K562 (cell line): ENCODE results near the gene ABT1. TPM values are rescaled to one million over a fixed set of nuclear protein-coding genes. Genes with fewer than 3 reads are reported as not detected.

Source experiments
- ARNT ChIP-seq, 2 experiments: fragments of 450-650 bp; IDR thresholded peaks; 2 replicates each; pipeline ENCODE4 v1.6.1; 2016; ENCODE audit warnings: mild to moderate bottlenecking in 1 of 2
- BHLHE40 ChIP-seq: IDR thresholded peaks from 2 replicates; pipeline ENCODE4 v1.6.1; 2011; ENCODE audit warnings: low read length, improper control_type of control experiment
- ESRRA ChIP-seq: fragments of 450-650 bp; IDR thresholded peaks from 2 replicates; pipeline ENCODE4 v1.6.1; 2014; ENCODE audit warnings: low read depth, mild to moderate bottlenecking, moderate library complexity, borderline replicate concordance
- MCM7 ChIP-seq, 2 experiments: fragments of 450-650 bp; IDR thresholded peaks; 2 replicates each; pipeline ENCODE4 v1.6.1; 2016 to 2018
- NBN ChIP-seq: fragments of 450-650 bp; IDR thresholded peaks from 2 replicates; pipeline ENCODE4 v1.6.1; 2016; ENCODE audit warnings: low read depth, mild to moderate bottlenecking
- NCOA4 ChIP-seq: fragments of 450-650 bp; IDR thresholded peaks from 2 replicates; pipeline ENCODE4 v1.6.1; 2018; ENCODE audit warnings: mild to moderate bottlenecking; ENCODE audit not compliant: partially characterized antibody
- NR2F6 ChIP-seq: fragments of 450-650 bp; formaldehyde crosslinking; IDR thresholded peaks from 2 replicates; pipeline ENCODE4 v1.4.0; 2020; ENCODE audit warnings: mild to moderate bottlenecking
- PRMT5 ChIP-seq: sonication (generic); formaldehyde crosslinking; IDR thresholded peaks from 2 replicates; pipeline ENCODE4 v1.5.0; 2020; ENCODE audit warnings: missing genetic modification reagents
- SIN3A ChIP-seq, 2 experiments: fragments of 150-350 bp in 1 of 2; IDR thresholded peaks; 2 replicates each; pipeline ENCODE4 v1.6.1; 2011 to 2016; ENCODE audit warnings: borderline replicate concordance in 2 of 2, low read depth in 2 of 2, low read length in 2 of 2, mild to moderate bottlenecking in 2 of 2, moderate library complexity in 2 of 2; ENCODE audit not compliant: control insufficient read depth in 1 of 2
- polyA plus RNA-seq, 8 experiments: library from polyadenylated mRNA; depleted of rRNA in 4 of 8; stranded (reverse) in 5 of 8; unstranded in 3 of 8; fragments of >200 nt; fragmentation: Nextera tagmentation in 2 of 8; fragmentation: Illumina TruSeq in 1 of 8; extraction: Ambion mirVana in 2 of 8; extraction: Trizol in 1 of 8; gene quantifications; 2 replicates each; pipeline versions ENCODE4 v1.2.1 to v1.2.3, GENCODE V29; 2011 to 2014; ENCODE audit warnings: inconsistent platforms in 1 of 8, missing spikeins in 1 of 8
- total RNA-seq, 7 experiments: library from RNA; depleted of rRNA in 6 of 7; stranded (reverse); fragments of >200 nt in 6 of 7; fragmentation: Illumina TruSeq in 2 of 7; extraction: Trizol in 2 of 7; gene quantifications; 2 replicates each; pipeline versions ENCODE4 v1.2.1 to v1.2.3, GENCODE V29; 2011 to 2021; ENCODE audit warnings: low replicate concordance in 1 of 7
- TF ChIP-seq, protein P1 (sequence below): IDR thresholded peaks from 2 replicates; pipeline ENCODE4 v1.6.1; 2014; ENCODE audit warnings: antibody characterized with exemption
- TF ChIP-seq, protein P2 (sequence below): conservative IDR thresholded peaks from 2 replicates; pipeline ENCODE4 v1.6.1; 2011; ENCODE audit warnings: low read depth, mild to moderate bottlenecking, low read length; ENCODE audit not compliant: control insufficient read depth
- TF ChIP-seq, protein P3 (sequence below), 2 experiments: fragments of 450-650 bp in 1 of 2; sonication (generic) in 1 of 2; formaldehyde crosslinking in 1 of 2; IDR thresholded peaks in 1 of 2; conservative IDR thresholded peaks in 1 of 2; 2 replicates each; pipeline versions ENCODE4 v1.6.1 to v1.8.1; 2016 to 2023; ENCODE audit warnings: mild to moderate bottlenecking in 2 of 2, moderate library complexity in 2 of 2, inconsistent platforms in 1 of 2, missing genetic modification reagents in 1 of 2
- TF ChIP-seq, protein P4 (sequence below): sonication (generic); formaldehyde crosslinking; IDR thresholded peaks from 2 replicates; pipeline ENCODE4 v1.8.0; 2022; ENCODE audit warnings: missing genetic modification reagents, mild to moderate bottlenecking, borderline replicate concordance

Gene ABT1
- total and polyA plus RNA-seq, 9 of the 15 experiments (the other 6 are each of a cell fraction or from before 2014, with no cell fraction given) = 8.8 to 52.7 (median 40.7) TPM

DNA sequence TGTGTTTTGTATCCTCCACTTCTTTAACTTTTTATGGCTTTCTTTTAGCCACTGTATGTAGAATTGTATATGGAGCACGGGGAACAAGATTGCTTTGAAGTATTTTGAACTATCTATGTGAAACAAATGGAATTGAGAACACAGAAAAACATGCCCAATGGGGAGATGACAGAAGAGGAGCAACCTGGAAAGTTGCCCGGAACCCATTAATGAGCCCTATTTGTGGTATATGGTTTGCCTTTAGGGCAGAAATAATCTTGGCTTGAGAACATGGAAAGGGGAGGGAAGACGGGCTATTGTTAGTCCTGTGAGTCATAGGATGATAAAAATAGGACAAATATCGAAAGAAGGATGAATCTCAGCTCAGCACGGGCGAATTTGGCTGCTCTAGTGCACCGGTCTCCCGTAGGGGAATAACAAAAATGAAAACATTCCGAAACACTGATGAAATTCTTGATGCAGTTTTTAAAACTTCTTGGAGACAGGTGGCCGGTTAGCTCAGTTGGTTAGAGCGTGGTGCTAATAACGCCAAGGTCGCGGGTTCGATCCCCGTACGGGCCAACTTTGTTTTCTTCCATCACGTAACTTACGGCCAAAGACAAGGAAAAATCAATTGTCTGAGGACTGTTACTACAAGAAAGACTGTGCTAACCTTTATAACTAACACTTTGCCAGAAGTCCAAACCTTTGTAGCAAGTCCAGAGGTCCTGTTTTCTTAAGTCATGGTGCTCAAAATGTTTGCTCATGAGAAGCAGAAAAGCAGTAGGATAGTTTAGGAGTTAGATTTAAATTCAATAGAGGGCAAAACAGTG lies 42.9 kb upstream of the ABT1 start (continued):
- peak; percentile 67 to 68; a peak in 2 of 4 replicates for TF ChIP-seq ARNT (IDR thresholded peaks at IDR 0.05)
- no peak; a peak in 1 of 4 replicates for TF ChIP-seq MCM7 (IDR thresholded peaks at IDR 0.05)
- TF ChIP-seq, protein P1, sequence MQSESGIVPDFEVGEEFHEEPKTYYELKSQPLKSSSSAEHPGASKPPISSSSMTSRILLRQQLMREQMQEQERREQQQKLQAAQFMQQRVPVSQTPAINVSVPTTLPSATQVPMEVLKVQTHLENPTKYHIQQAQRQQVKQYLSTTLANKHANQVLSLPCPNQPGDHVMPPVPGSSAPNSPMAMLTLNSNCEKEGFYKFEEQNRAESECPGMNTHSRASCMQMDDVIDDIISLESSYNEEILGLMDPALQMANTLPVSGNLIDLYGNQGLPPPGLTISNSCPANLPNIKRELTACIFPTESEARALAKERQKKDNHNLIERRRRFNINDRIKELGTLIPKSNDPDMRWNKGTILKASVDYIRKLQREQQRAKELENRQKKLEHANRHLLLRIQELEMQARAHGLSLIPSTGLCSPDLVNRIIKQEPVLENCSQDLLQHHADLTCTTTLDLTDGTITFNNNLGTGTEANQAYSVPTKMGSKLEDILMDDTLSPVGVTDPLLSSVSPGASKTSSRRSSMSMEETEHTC = 0 out of 2 replicates have a peak, but pooled peaks have one; percentile 56
- no peak for TF ChIP-seq NCOA4
- no peak for TF ChIP-seq BHLHE40
- TF ChIP-seq, protein P2, sequence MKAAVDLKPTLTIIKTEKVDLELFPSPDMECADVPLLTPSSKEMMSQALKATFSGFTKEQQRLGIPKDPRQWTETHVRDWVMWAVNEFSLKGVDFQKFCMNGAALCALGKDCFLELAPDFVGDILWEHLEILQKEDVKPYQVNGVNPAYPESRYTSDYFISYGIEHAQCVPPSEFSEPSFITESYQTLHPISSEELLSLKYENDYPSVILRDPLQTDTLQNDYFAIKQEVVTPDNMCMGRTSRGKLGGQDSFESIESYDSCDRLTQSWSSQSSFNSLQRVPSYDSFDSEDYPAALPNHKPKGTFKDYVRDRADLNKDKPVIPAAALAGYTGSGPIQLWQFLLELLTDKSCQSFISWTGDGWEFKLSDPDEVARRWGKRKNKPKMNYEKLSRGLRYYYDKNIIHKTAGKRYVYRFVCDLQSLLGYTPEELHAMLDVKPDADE = peak; percentile 95
- TF ChIP-seq, protein P3, sequence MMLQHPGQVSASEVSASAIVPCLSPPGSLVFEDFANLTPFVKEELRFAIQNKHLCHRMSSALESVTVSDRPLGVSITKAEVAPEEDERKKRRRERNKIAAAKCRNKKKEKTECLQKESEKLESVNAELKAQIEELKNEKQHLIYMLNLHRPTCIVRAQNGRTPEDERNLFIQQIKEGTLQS (IDR thresholded peaks at IDR 0.05) = peak; percentile 85
- TF ChIP-seq, protein P3 (CRISPR knock-in tag; conservative IDR thresholded peaks at IDR 0.05) = no peak; the same call in 1 of the 2 replicates
- no peak for TF ChIP-seq PRMT5 (CRISPR knock-in tag)
- peak; percentile 62 for TF ChIP-seq ESRRA
- TF ChIP-seq NR2F6 (CRISPR knock-in tag) = 0 out of 2 replicates have a peak, but pooled peaks have one; percentile 29
- no peak; a peak in 1 of 4 replicates for TF ChIP-seq SIN3A (IDR thresholded peaks at IDR 0.05; ENCODE audit: borderline replicate concordance in 2 of 2, control insufficient read depth in 1 of 2, low read depth in 2 of 2, low read length in 2 of 2)
- TF ChIP-seq NBN = peak; percentile 57
- TF ChIP-seq, protein P4, sequence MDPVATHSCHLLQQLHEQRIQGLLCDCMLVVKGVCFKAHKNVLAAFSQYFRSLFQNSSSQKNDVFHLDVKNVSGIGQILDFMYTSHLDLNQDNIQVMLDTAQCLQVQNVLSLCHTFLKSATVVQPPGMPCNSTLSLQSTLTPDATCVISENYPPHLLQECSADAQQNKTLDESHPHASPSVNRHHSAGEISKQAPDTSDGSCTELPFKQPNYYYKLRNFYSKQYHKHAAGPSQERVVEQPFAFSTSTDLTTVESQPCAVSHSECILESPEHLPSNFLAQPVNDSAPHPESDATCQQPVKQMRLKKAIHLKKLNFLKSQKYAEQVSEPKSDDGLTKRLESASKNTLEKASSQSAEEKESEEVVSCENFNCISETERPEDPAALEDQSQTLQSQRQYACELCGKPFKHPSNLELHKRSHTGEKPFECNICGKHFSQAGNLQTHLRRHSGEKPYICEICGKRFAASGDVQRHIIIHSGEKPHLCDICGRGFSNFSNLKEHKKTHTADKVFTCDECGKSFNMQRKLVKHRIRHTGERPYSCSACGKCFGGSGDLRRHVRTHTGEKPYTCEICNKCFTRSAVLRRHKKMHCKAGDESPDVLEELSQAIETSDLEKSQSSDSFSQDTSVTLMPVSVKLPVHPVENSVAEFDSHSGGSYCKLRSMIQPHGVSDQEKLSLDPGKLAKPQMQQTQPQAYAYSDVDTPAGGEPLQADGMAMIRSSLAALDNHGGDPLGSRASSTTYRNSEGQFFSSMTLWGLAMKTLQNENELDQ (CRISPR knock-in tag) = 0 out of 2 replicates have a peak, but pooled peaks have one; percentile 64
- TF ChIP-seq, all 486 proteins: peak for 146
